ENCODE data around the gene STARD3NL. TPM values are rescaled to one million over a fixed set of nuclear protein-coding genes. Genes with fewer than 3 reads are reported as not detected.

STARD3NL gene
- total and polyA plus RNA-seq, 2 experiments from 2014 or later, result 64.0 to 68.1 TPM

DNA sequence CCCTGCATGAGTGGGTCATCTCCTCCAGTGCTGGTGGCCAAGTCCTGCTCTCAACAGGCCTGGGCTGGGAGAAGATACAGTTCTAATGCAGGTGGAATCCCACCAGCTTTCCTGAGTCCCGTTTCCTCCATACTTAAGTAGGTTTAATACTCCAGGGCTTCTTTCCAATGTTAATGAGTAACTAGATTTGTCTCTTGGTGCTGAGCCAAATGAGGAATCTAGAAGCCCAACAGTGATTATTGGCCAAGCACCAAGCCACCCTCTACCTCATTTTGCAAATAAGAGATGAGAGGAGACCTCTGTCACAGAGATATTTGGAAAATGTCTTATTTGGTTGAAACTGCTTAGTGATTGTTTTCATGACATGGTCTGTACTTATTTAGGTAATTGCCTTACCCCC, 37.1 kb downstream of the STARD3NL start:
- peak; percentile 49 for DNase-seq
- Histone ChIP-seq H3K9me2 (ENCODE audit: insufficient read depth) (no peaks in the 10 kb centered on the region), H2AFZ (no peak overlapping the region), H3K9me3 (ENCODE audit: low read depth) (no peaks in the 10 kb centered on the region), H3K27ac (no peak overlapping the region), H3K79me2 (ENCODE audit: insufficient read depth) (peaks cover 20% of the 10 kb centered on the region; the same call in 1 of the 2 replicates), H3K4me3 (no peak overlapping the region), H3K27me3 (replicated peaks; ENCODE audit: insufficient read depth) (no peaks in the 10 kb centered on the region), H3K4me1 (ENCODE audit: insufficient read depth) (peaks cover 3% of the 10 kb centered on the region; the same call in 1 of the 2 replicates), H3K36me3 (ENCODE audit: low read depth) (peaks cover 14% of the 10 kb centered on the region), H3K4me2 (ENCODE audit: unreplicated experiment) (no peak overlapping the region), H3K9ac (no peak overlapping the region), H3F3A (ENCODE audit: insufficient read depth) (no peaks in the 10 kb centered on the region; the same call in 1 of the 2 replicates), H4K20me1 (ENCODE audit: insufficient read depth) (no peaks in the 10 kb centered on the region)
- TF ChIP-seq EZH2 (IDR thresholded peaks at IDR 0.05; ENCODE audit: insufficient read depth, poor library complexity, severe bottlenecking), result no peak
- TF ChIP-seq EZH2phosphoT487 (IDR thresholded peaks at IDR 0.05; ENCODE audit: insufficient read depth, low read depth), result no peak
- 53 to 57% methylated on average over 1 of the region's 1 CpG for WGBS, 2 experiments (ENCODE audit: low coverage in 1 of 2, low lambda C conversion rate in 2 of 2, missing lambda C conversion rate in 2 of 2)
- in situ Hi-C loops (cut with MboI), result no loop called here

- Histone ChIP-seq H3F3A (ENCODE audit: insufficient read depth) (no peaks in the 10 kb centered on the region; the same call in 1 of the 2 replicates), H3K4me1 (ENCODE audit: insufficient read depth) (peaks cover 3% of the 10 kb centered on the region; the same call in 1 of the 2 replicates), H3K27me3 (replicated peaks; ENCODE audit: insufficient read depth) (no peaks in the 10 kb centered on the region), H3K36me3 (ENCODE audit: low read depth) (peaks cover 14% of the 10 kb centered on the region), H3K4me2 (ENCODE audit: unreplicated experiment) (no peak overlapping the region), H3K9me3 (ENCODE audit: low read depth) (no peaks in the 10 kb centered on the region), H3K9ac (no peak overlapping the region), H4K20me1 (ENCODE audit: insufficient read depth) (no peaks in the 10 kb centered on the region), H3K9me2 (ENCODE audit: insufficient read depth) (no peaks in the 10 kb centered on the region), H2AFZ (no peak overlapping the region), H3K79me2 (ENCODE audit: insufficient read depth) (peaks cover 11% of the 10 kb centered on the region; the same call in 1 of the 2 replicates), H3K27ac (no peak overlapping the region), H3K4me3 (no peak overlapping the region)
- TF ChIP-seq EZH2phosphoT487 (IDR thresholded peaks at IDR 0.05; ENCODE audit: insufficient read depth, low read depth), result no peak
- no peak for TF ChIP-seq EZH2 (IDR thresholded peaks at IDR 0.05; ENCODE audit: insufficient read depth, poor library complexity, severe bottlenecking)
- in situ Hi-C loops (cut with MboI), result no loop called here
- WGBS, 2 experiments (ENCODE audit: low coverage in 1 of 2, low lambda C conversion rate in 2 of 2, missing lambda C conversion rate in 2 of 2), result 50 to 51% methylated on average over 5 of the region's 5 CpGs
- peak; percentile 77 for DNase-seq
Measured at GRCh38 chr7:38215735-38216670, 38.0 kb downstream of the STARD3NL start.

GRCh38 chr7:38217672-38218071, 39.6 kb downstream of the STARD3NL start:
- H2AFZ ChIP-seq, result no peak overlapping the region
- H3K4me3 ChIP-seq, result no peak overlapping the region
- H3K9me2 ChIP-seq (ENCODE audit: insufficient read depth), result no peaks in the 10 kb centered on the region
- WGBS, 2 experiments (ENCODE audit: low coverage in 1 of 2, low lambda C conversion rate in 2 of 2, missing lambda C conversion rate in 2 of 2), result 73 to 77% methylated on average over 2 of the region's 2 CpGs
- H3K79me2 ChIP-seq (ENCODE audit: insufficient read depth), result peaks cover 2% of the 10 kb centered on the region; the same call in 1 of the 2 replicates
- no peak overlapping the region for H3K4me2 ChIP-seq (ENCODE audit: unreplicated experiment)
- peaks cover 3% of the 10 kb centered on the region; the same call in 1 of the 2 replicates for H3K4me1 ChIP-seq (ENCODE audit: insufficient read depth)
- in situ Hi-C loops (cut with MboI), result no loop called here
- no peaks in the 10 kb centered on the region for H3K27me3 ChIP-seq (replicated peaks; ENCODE audit: insufficient read depth)
- no peak overlapping the region for H3K27ac ChIP-seq
- DNase-seq, result no peak
- H4K20me1 ChIP-seq (ENCODE audit: insufficient read depth), result no peaks in the 10 kb centered on the region
- TF ChIP-seq EZH2phosphoT487 (IDR thresholded peaks at IDR 0.05; ENCODE audit: insufficient read depth, low read depth), result no peak
- no peak for TF ChIP-seq EZH2 (IDR thresholded peaks at IDR 0.05; ENCODE audit: insufficient read depth, poor library complexity, severe bottlenecking)
- H3K9ac ChIP-seq, result no peak overlapping the region
- H3K9me3 ChIP-seq (ENCODE audit: low read depth), result no peaks in the 10 kb centered on the region
- peaks cover 14% of the 10 kb centered on the region for H3K36me3 ChIP-seq (ENCODE audit: low read depth)
- no peaks in the 10 kb centered on the region; the same call in 1 of the 2 replicates for H3F3A ChIP-seq (ENCODE audit: insufficient read depth)

- Histone ChIP-seq H3K4me2 (ENCODE audit: unreplicated experiment) (no peak overlapping the region), H3K4me3 (no peak overlapping the region), H3K79me2 (ENCODE audit: insufficient read depth) (no peaks in the 10 kb centered on the region), H3K9me3 (ENCODE audit: low read depth) (no peaks in the 10 kb centered on the region), H2AFZ (no peak overlapping the region), H3K9me2 (ENCODE audit: insufficient read depth) (no peaks in the 10 kb centered on the region), H3K9ac (no peak overlapping the region), H3K4me1 (ENCODE audit: insufficient read depth) (peaks cover 2% of the 10 kb centered on the region; the same call in 1 of the 2 replicates), H4K20me1 (ENCODE audit: insufficient read depth) (no peaks in the 10 kb centered on the region), H3F3A (ENCODE audit: insufficient read depth) (no peaks in the 10 kb centered on the region; the same call in 1 of the 2 replicates), H3K27ac (no peak overlapping the region), H3K36me3 (ENCODE audit: low read depth) (peaks cover 20% of the 10 kb centered on the region), H3K27me3 (replicated peaks; ENCODE audit: insufficient read depth) (no peaks in the 10 kb centered on the region)
- in situ Hi-C loops (cut with MboI), result loop anchor here (5.0 kb wide), 1 partner anchor 113 kb away; no protein-coding TSS in a partner anchor
- TF ChIP-seq EZH2phosphoT487 (IDR thresholded peaks at IDR 0.05; ENCODE audit: insufficient read depth, low read depth) (no peak), EZH2 (IDR thresholded peaks at IDR 0.05; ENCODE audit: insufficient read depth, poor library complexity, severe bottlenecking) (no peak)
- 80 to 91% methylated on average over 3 of the region's 3 CpGs for WGBS, 2 experiments (ENCODE audit: low coverage in 1 of 2, low lambda C conversion rate in 2 of 2, missing lambda C conversion rate in 2 of 2)
- no peak for DNase-seq
Measured at GRCh38 chr7:38220452-38220851, 42.4 kb downstream of the STARD3NL start.

Data from GM23248 (cell line).